SK-N-MC (cell line): Measurements from ENCODE around the gene RABGEF1.

Source experiments
- EZH2 ChIP-seq: fragments of 200-600 bp; sonication (generic); IDR thresholded peaks from one replicate; pipeline ENCODE4 v1.6.1; 2017; ENCODE audit warnings: antibody characterized with exemption
- FOXP2 ChIP-seq: optimal IDR thresholded peaks from 2 replicates; pipeline ENCODE3; 2011; ENCODE audit warnings: mild to moderate bottlenecking, moderate library complexity; ENCODE audit not compliant: insufficient read depth; ENCODE audit errors: extremely low read length, control extremely low read depth
- POLR2AphosphoS5 ChIP-seq: IDR thresholded peaks from 2 replicates; pipeline ENCODE4 v1.6.1; 2012; ENCODE audit warnings: mild to moderate bottlenecking, low read depth, low read length, borderline replicate concordance

- TF ChIP-seq FOXP2 (no peak), POLR2AphosphoS5 (no peak), EZH2 (no peak)
Measured at GRCh38 chr7:66847879-66848790, 107.6 kb downstream of the RABGEF1 start.
